GM12864 (cell line): ENCODE measurements around the gene POLR3B.

Source experiments
- DNase-seq: peaks from one replicate; pipeline ENCODE4 v3.0.0-alpha.2; 2011; ENCODE audit warnings: low read depth
- H3K4me3 ChIP-seq: 2 replicates; pipeline ENCODE4 v1.5.1; 2011; ENCODE audit warnings: mild to moderate bottlenecking, low read depth, low read length, control low read depth
- TF ChIP-seq, protein P1 (sequence below): IDR thresholded peaks from 2 replicates; pipeline ENCODE4 v1.5.1; 2011; ENCODE audit warnings: low read depth, mild to moderate bottlenecking, moderate library complexity, low read length, control low read depth, inconsistent platforms; ENCODE audit errors: missing control alignments

The POLR3B gene

DNA sequence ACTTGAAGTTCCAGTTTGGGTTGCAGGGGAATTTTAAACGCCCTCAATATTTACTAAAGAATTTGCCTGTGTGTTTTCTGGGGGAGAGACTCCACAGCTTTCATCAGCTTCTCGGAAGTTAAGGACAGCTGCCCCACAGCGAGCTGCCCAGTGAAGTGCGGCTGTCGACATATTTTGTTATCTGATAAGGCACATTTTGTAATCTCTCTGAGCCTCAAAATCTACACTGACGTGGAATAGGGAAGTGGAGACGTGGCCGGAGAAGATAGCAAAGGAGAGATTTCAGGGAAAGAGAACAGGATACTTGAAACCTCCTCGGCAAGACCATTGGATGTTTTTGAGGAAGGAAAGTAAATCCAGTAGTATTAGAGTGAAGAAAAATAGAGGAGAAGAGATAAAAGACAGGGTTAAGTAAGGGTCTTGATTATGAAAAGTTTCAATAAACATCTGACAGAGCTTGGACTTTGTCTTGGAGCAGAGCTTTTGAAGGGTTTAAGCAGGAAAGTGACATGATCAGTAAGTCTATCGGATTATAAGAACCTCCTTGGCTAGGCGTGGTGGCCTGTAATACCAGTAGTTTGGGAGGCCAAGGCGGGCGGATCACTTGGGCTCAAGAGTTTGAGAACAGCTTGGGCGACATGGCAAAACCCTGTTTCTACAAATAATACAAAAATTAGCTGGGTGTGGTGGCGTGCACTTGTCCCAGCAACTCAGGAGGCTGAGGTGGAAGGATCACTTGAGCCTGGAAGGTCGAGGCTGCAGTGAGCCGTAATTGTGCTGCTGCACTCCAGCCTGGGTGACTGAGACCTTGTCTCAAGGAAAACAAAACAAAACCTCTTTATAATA is 1.1 kb downstream of the POLR3B start:
- TF ChIP-seq, protein P1, sequence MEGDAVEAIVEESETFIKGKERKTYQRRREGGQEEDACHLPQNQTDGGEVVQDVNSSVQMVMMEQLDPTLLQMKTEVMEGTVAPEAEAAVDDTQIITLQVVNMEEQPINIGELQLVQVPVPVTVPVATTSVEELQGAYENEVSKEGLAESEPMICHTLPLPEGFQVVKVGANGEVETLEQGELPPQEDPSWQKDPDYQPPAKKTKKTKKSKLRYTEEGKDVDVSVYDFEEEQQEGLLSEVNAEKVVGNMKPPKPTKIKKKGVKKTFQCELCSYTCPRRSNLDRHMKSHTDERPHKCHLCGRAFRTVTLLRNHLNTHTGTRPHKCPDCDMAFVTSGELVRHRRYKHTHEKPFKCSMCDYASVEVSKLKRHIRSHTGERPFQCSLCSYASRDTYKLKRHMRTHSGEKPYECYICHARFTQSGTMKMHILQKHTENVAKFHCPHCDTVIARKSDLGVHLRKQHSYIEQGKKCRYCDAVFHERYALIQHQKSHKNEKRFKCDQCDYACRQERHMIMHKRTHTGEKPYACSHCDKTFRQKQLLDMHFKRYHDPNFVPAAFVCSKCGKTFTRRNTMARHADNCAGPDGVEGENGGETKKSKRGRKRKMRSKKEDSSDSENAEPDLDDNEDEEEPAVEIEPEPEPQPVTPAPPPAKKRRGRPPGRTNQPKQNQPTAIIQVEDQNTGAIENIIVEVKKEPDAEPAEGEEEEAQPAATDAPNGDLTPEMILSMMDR = no peak
- peak overlapping the region; percentile 99 for H3K4me3 ChIP-seq
- no peak for DNase-seq

DNA sequence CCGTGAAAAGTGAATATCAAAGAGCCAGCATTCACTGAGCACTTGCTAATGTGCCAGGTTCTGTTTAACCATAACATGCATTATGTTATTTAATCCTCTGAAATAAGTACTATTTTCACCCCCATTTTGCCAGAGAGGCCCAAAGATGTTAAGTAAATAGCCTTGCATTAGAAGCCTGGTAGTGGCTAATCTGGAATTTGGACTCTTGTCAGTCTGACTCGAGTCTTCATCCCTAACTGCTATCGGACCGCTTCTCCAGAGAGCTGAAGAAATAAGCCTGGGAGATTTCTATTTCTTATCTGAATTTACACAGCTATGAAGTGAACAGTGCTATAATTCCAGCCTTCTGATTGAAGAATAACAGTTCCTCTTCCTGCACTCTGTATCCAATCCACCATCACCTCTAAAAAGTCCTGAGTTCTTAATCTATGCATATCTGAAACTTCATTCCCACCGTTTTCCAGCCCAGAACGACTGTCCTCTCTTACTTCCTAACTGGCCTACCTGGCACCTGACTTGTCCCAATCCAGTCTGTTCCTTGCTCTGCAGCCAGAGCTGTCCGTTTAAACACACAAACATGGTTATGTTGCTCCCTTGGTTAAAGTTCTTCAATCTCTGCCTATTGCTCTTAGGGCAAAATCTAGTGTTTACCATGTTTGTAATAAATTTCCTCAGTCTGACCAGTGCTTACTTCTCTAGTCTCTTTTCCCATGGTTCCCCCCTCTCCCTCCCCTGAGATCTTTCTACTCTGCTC is 2.3 kb downstream of the POLR3B start:
- no peak overlapping the region for H3K4me3 ChIP-seq
- no peak for DNase-seq
- TF ChIP-seq, protein P1 = no peak

DNA sequence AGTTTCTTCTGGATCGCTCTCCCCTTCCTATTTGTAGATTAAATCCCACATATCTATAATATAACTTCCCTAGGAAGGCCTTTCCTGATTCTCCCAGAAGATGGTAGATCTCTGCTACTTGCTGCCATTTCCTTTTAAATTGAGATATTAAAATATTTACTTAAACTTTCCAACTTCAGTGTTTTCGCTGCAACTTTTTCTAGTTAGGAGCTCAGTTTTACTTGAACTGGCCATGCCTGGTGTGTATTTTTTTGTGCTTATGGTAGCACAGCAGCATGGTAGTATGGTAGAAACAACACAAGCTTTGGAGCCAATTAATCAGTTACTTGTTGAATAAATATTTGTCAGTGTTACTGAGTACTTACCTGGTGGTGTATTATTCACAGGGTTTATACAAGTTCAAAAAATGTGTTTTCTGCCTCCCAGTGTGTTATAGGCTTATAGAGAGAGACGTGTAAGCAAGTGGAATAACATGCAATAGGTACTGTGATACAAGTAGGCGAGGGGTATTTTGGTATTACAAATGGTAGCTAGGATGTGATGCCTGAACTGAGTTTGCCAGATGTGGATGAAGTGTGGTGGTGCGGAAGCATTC is 2.9 kb downstream of the POLR3B start:
- no peak overlapping the region for H3K4me3 ChIP-seq
- no peak for DNase-seq
- TF ChIP-seq, protein P1 = no peak

DNA sequence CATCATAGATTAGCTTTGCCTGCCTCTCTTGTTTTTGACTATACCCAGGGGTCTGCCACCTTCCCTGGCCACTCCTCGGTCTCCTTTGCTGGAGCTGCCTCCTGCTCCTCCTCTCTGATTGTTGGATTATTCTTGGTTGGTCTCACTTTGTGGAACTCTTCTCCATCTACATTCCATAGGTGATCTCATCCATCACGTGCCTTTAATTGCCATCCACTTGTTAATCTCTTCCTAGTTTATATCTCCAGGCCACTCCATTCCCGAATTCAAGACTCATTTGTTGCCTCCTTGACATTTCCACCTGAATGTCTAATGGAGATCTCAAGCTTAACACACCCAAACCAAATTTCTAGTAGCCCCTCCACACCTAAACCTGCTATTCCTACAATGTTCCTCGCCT is 5.4 kb downstream of the POLR3B start:
- TF ChIP-seq, protein P1 = no peak
- no peak overlapping the region for H3K4me3 ChIP-seq
- no peak for DNase-seq

DNA sequence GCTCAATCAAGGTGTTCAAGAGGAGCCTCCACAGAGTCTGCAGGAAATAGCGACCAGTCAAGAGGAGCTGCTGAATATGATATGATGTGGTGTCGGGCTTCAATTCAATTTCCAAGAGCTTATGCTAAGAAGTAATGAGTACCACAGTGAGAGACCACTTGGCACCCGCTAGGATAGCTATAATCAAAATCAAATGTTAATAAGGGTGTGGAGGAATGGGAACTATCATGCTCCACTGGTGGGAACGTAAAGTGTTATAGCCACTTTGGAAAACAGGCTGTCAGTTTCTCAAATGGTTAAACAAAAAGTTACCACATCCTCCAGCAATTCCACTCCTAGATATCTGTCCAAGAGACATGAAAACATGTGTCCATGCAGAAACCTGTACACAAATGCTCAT is 6.7 kb downstream of the POLR3B start:
- no peak overlapping the region for H3K4me3 ChIP-seq
- no peak for DNase-seq
- TF ChIP-seq, protein P1 = no peak

DNA sequence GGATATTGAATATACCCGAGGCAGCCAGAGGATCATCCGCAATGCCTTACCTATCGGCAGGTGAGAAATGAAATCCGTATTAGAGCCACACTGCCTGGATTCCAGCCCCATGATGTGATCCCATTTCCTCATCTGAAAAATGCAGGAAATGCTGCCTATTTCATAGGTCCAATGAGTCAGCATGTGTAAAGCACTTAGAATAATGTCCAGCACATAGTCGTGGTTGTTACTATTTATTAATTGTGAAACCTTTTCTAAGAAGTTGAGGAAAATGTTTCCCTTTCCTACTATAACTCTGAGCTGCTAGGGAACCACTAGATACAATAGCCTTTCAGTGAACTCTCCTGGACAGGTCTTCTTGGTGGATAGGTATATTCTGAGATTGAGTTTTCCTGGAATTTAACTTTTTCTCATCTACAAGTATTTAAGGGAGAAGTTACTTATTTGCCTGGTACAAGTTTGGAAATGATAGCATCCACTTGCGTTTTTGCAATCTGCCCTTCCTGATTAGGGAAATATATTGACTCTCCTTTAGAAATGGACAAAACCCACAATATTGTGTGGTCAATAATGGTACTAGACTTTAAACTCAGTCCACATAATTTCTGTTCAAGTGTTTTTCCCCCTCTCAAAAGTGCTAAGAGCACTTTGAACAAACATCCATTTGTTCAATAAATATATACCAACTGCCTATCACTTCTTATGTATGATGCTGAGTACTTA is 12.2 kb downstream of the POLR3B start:
- no peak for DNase-seq
- no peak overlapping the region for H3K4me3 ChIP-seq
- TF ChIP-seq, protein P1 = no peak
